Erythroblast (primary cell): ENCODE measurements around the gene RCAN2.

Experiments
- GATA1 ChIP-seq: IDR thresholded peaks from 2 replicates; pipeline ENCODE4 v1.6.1; 2011; ENCODE audit warnings: low read depth, mild to moderate bottlenecking, control low read depth, low read length, moderate library complexity
- POLR2A ChIP-seq: IDR thresholded peaks from 2 replicates; pipeline ENCODE4 v1.6.1; 2011; ENCODE audit warnings: mild to moderate bottlenecking, low read length

- TF ChIP-seq POLR2A = no peak
- TF ChIP-seq GATA1 = no peak
These were observed 254.5 kb downstream of the RCAN2 start for GRCh38 chr6:46236752-46237151.
